ENCODE results near the gene PPP4C. TPM values are rescaled to one million over a fixed set of nuclear protein-coding genes. Genes with fewer than 3 reads are reported as not detected.

The PPP4C gene
- 273 and 323 TPM in 2 replicates for total RNA-seq

DNA sequence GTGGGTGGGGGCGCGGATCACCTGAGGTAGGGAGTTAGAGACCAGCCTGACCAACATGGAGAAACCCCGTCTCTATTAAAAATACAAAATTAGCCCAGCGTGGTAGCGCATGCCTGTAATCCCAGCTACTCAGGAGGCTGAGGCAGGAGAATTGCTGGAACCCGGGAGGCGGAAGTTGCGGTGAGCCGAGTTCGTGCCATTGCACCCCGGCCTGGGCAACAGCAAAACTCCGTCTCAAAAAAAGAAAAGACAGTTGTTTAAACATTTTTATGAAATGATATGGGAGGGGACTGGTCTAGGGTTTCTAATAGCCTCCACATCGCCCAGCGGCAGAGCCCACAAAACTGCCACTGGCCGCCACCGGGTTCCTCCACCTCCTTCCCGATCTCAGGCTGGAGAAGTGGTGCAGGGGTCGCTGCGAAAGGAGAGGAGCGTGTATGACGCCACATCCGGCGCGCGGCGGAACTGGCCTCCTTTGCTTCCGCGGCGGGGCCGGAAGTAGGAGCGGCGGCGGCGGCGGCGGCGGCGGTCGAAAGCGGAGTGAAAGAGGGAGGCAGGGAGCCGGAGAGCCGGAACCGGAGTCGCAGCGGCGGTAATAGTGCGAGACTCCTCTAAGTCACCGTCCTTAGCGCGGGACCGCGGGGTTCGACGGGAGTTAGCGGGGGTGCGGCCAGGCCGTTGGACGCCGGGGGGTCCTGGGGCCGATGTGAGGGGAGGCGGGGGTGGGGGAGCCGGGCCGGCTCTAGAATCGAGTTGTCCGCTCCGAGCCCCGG, at the start of gene PPP4C:
PPP4C (plus strand) TSS at position 492 of the 773 bp plus-strand sequence. CDS start 384 bp downstream, outside the sequence.

DNA sequence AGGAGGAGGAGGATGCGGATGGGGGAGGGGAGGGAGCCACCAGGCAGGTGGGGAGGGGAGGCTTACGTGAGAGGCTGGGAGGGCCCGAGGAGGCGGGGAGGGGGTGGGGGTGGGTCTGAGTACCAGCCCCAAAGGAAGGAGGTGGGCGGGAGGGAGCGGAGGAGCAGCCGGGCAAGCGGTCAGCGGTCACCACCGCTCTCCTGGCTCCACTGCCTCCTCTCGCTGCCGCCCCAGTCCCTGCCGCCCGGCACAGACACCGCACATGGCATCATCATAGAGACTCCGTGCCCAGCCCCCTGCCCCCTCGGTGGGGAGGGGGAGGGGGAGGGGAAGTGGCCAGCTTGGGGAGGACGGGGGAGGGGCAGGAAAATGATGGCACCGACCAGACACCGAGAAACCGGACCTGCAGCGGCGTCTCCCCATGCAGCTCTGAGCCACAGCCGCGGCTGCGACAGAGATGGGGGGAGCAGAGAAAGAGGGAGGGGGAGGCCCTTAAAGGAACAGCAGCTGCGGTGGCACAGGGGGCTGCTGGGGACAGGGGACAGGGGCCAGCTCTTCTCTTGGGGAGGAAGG, 44.9 kb upstream of the PPP4C start, which contains the start of gene TLCD3B:
TLCD3B (minus strand) TSS at position 431 of the 573 bp plus-strand sequence. CDS start 744 bp downstream, outside the sequence.

DNA sequence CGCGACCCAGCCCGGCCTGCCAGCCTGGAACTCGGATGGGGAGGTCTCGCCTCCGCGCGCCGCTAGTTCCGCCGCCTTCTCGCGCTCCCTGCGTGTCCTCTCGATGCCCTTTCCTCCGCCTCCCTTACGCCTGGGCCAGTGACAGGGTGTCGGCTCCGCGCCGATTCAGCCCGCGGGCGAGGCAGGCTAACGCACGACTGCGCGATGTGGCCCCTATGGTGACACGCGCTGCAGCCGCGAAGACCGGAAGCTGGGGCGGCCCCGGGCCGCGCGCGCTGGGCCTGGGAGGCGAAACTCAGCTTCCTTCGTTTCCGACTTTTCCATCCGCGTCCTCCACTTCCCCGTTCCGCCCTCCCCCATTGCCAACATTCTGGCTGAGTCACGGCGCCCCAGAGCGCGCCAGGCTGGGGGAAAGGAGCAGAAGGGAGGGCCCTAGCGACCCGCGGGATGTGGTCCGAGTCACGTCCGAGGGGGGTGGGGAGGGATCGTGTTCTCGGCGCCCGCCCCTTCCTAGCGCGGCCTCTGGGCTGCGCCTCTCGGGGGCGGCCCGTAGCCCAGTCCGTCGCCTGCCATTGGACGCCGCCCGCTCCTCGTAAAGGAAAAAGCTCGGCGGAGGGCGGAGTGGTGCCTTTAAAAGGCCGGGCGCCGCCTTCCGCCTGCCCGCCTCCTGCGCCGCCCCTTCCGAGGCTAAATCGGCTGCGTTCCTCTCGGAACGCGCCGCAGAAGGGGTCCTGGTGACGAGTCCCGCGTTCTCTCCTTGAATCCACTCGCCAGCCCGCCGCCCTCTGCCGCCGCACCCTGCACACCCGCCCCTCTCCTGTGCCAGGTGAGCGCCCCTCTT, 10.5 kb upstream of the PPP4C start, which contains the start of gene ALDOA:
ALDOA (plus strand) TSS at position 659 of the 841 bp plus-strand sequence. CDS start 1,138 bp downstream, outside the sequence.

DNA sequence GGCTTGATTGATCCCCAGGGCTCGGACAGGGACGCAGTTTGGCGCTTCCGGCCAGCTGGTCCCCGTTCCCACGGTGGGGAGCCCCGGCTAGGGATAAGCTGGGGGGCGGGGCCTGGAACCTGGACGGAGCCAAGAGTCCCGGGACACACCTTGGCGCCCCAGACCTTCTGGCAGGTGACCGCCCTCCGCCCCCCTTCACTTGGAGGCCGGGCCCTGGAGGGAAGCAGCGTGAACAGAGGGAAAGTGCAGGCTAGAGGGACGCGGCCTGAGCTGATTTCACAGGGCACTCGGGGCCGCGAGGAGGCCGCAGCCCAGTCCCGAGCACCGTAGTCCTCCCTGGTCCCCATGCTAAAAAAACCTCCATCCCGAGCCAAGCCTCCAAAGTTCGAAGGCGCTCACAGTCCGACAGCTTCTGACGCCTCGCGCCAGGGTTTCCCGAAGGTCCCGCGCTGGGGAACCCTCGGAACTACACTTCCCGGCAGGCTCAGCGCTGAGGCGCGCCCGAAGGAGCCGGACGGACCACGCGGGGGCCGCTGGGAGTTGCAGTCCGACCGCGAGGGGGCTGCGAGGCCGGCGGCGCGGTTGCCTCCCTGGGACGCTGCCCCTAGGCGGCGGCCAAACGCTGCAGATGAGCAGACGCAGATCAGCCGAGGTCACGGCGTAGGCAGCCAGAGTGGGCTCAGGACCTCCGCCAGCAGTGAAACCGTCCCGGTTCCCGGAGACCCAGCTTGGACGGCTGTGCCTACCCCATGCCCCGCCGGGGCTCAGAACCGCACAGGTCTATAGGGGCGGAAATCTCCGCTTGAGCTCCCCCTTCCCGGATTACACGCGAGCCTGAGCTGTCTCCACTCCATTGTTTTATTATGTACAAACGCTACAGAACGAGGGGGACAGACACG, 15.9 kb downstream of the PPP4C start, which contains the start of gene TBX6:
TBX6 (minus strand) TSS at position 451 of the 899 bp plus-strand sequence. CDS start 731 bp downstream, outside the sequence.

DNA sequence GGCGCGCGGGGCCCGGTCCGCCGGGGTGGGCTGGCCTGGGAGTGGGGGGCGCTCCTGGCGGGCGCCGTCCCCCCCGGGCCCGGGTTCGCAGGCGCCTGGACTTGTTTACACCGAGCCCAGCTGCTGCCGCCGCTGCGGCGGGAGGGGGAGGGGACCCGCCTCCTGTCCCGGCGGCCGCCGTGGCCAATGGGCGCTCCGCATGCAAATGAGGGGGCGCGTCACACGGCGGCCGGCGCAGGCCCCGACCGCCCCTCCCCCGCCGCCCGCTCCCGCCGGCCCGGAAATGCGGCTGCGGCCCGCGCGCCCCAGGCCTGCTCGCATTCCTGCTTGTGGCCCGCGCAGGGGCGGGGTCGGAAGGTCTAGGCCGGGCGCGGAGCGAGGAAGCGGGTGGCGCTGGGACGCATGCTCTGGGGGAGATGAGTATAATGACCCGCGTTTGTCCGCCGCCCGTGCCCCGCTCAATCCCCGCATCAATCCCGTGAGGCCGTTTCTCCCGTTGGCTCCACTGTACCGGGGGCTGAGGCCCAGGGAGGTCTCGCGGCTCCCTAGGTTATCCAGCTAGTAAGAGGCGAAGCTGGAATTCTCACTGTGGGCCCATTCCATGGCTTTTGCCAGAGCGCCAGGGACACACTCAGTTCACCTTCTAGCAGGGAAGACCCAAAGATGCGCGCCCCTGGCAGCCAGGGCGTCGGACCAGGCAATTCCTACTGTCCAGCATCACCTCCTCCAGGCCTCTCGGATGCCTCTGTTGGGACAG, 20.5 kb downstream of the PPP4C start, which contains the start of gene YPEL3:
YPEL3 (minus strand) TSS at position 109 of the 757 bp plus-strand sequence. CDS start 731 bp downstream, outside the sequence.

DNA sequence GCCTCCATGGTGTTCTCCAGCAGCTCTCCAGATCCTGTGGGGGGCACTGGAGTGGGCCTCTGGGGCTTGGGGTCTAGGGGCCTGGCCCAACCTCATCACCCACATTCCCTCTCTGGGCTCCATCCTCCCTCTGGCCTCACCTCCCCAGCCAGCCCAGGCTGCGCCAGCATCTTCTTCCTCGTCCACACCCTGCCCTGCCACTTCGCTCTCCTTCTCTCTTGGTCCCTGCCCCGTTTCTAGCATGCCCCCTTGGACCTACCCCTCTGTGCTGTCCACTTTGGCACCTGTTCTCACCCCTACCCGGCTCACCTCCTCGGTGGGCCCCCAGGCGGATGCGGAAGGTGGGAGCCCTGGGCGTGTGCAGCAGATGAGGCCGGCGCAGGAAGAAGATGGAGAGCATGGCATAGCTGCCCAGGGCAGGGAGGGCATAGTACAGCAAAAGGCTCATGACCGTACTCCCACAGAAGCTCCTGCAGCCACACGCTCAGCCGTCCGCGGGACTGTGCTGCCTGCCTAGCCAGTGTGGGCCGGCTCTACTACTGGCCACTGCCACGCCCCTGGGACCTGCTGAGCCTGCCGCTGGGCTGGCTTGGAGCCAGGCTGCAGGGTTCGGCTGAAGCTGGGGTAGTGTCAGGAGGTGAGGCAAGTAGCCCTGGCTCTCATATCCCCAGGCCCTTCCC, 37.4 kb downstream of the PPP4C start, which contains the start of gene GDPD3:
GDPD3 (minus strand) TSS at position 507 of the 680 bp plus-strand sequence; CDS start at position 448, 59 bp downstream.

Other genes starting within 250 kb of the PPP4C start
- 66.7 and 80.3 TPM in 2 replicates for gene CDIPT, start 212.8 kb upstream of the PPP4C start, total RNA-seq
- 1.2 and 2.7 TPM in 2 replicates for gene SEZ6L2, start 176.4 kb upstream of the PPP4C start, total RNA-seq
- gene ASPHD1, start 175.5 kb upstream of the PPP4C start, total RNA-seq = 0.79 TPM in 1 of 2 replicates, not detected in the other
- gene KCTD13, start 149.8 kb upstream of the PPP4C start, total RNA-seq = 13.0 and 15.7 TPM in 2 replicates
- gene TMEM219, start 113.9 kb upstream of the PPP4C start, total RNA-seq = 65.6 and 66.7 TPM in 2 replicates
- 65.2 and 74.3 TPM in 2 replicates for gene TAOK2, start 102.1 kb upstream of the PPP4C start, total RNA-seq
- 9.8 and 10.5 TPM in 2 replicates for gene HIRIP3, start 80.4 kb upstream of the PPP4C start, total RNA-seq
- gene INO80E, start 79.8 kb upstream of the PPP4C start, total RNA-seq = 34.9 and 52.2 TPM in 2 replicates
- not detected in 2 replicates for gene DOC2A, start 65.0 kb upstream of the PPP4C start, total RNA-seq
- gene C16orf92, start 52.8 kb upstream of the PPP4C start, total RNA-seq = not detected in 2 replicates
- not detected in 2 replicates for gene TLCD3B, start 44.7 kb upstream of the PPP4C start, total RNA-seq
- gene ALDOA, start 10.2 kb upstream of the PPP4C start, total RNA-seq = 572 and 1,018 TPM in 2 replicates
- 1.6 and 4.7 TPM in 2 replicates for gene TBX6, start 15.9 kb downstream of the PPP4C start, total RNA-seq
- gene YPEL3, start 20.2 kb downstream of the PPP4C start, total RNA-seq = 44.5 and 59.7 TPM in 2 replicates
- 1.1 and 2.7 TPM in 2 replicates for gene GDPD3, start 37.5 kb downstream of the PPP4C start, total RNA-seq
- 36.5 and 36.7 TPM in 2 replicates for gene MAPK3, start 47.2 kb downstream of the PPP4C start, total RNA-seq
- gene CORO1A, start 107.6 kb downstream of the PPP4C start, total RNA-seq = 5.1 and 5.7 TPM in 2 replicates
- gene BOLA2B, start 117.7 kb downstream of the PPP4C start, total RNA-seq = 42.0 and 117 TPM in 2 replicates
- gene SLX1A, start 117.9 kb downstream of the PPP4C start, total RNA-seq = 21.9 and 46.3 TPM in 2 replicates
- 4.1 and 4.7 TPM in 2 replicates for gene SULT1A3, start 123.3 kb downstream of the PPP4C start, total RNA-seq
- 0.33 and 0.39 TPM in 2 replicates for gene NPIPB13, start 172.5 kb downstream of the PPP4C start, total RNA-seq